ENCODE measurements around the gene MAP2K4.

Gene MAP2K4

GRCh38 chr17:12089809-12090384 is 69.2 kb downstream of the MAP2K4 start:
- DNase-seq (ENCODE audit: low read depth), result no peak

- DNase-seq (ENCODE audit: low read depth), result no peak
Measured at GRCh38 chr17:12094336-12094735, 73.7 kb downstream of the MAP2K4 start.

GRCh38 chr17:12095522-12095921 is 74.8 kb downstream of the MAP2K4 start:
- DNase-seq (ENCODE audit: low read depth), result no peak

GRCh38 chr17:12097326-12097725 is 76.6 kb downstream of the MAP2K4 start:
- DNase-seq (ENCODE audit: low read depth), result no peak

GRCh38 chr17:12098568-12098967 is 77.9 kb downstream of the MAP2K4 start:
- no peak for DNase-seq (ENCODE audit: low read depth)

- DNase-seq (ENCODE audit: low read depth), result no peak
Measured at GRCh38 chr17:12099412-12099811, 78.7 kb downstream of the MAP2K4 start.

GRCh38 chr17:12104831-12105230 is 84.2 kb downstream of the MAP2K4 start:
- DNase-seq (ENCODE audit: low read depth), result no peak

- DNase-seq (ENCODE audit: low read depth), result no peak
Measured at GRCh38 chr17:12107905-12108304, 87.2 kb downstream of the MAP2K4 start.

- no peak for DNase-seq (ENCODE audit: low read depth)
Measured at GRCh38 chr17:12110906-12111305, 90.2 kb downstream of the MAP2K4 start.

GRCh38 chr17:12113156-12113555 is 92.5 kb downstream of the MAP2K4 start:
- no peak for DNase-seq (ENCODE audit: low read depth)

GRCh38 chr17:12114686-12115418 is 94.2 kb downstream of the MAP2K4 start:
- no peak for DNase-seq (ENCODE audit: low read depth)

- no peak for DNase-seq (ENCODE audit: low read depth)
Measured at GRCh38 chr17:12116143-12116542, 95.5 kb downstream of the MAP2K4 start.

- DNase-seq (ENCODE audit: low read depth), result no peak
Measured at GRCh38 chr17:12118617-12119016, 97.9 kb downstream of the MAP2K4 start.

- no peak for DNase-seq (ENCODE audit: low read depth)
Measured at GRCh38 chr17:12122075-12122474, 101.4 kb downstream of the MAP2K4 start.

- no peak for DNase-seq (ENCODE audit: low read depth)
Measured at GRCh38 chr17:12127177-12127576, 106.5 kb downstream of the MAP2K4 start.

- no peak for DNase-seq (ENCODE audit: low read depth)
Measured at GRCh38 chr17:12127667-12128066, 107.0 kb downstream of the MAP2K4 start.

GRCh38 chr17:12128946-12129345 is 108.3 kb downstream of the MAP2K4 start:
- DNase-seq (ENCODE audit: low read depth), result no peak

GRCh38 chr17:12133183-12133582 is 112.5 kb downstream of the MAP2K4 start:
- no peak for DNase-seq (ENCODE audit: low read depth)

- no peak for DNase-seq (ENCODE audit: low read depth)
Measured at GRCh38 chr17:12134101-12134500, 113.4 kb downstream of the MAP2K4 start.

- DNase-seq (ENCODE audit: low read depth), result no peak
Measured at GRCh38 chr17:12134587-12134986, 113.9 kb downstream of the MAP2K4 start.

GRCh38 chr17:12136243-12136642 is 115.6 kb downstream of the MAP2K4 start:
- no peak for DNase-seq (ENCODE audit: low read depth)

GRCh38 chr17:12136646-12137045 is 116.0 kb downstream of the MAP2K4 start:
- no peak for DNase-seq (ENCODE audit: low read depth)

- no peak for DNase-seq (ENCODE audit: low read depth)
Measured at GRCh38 chr17:12137859-12138258, 117.2 kb downstream of the MAP2K4 start.

GRCh38 chr17:12140685-12141084 is 120.0 kb downstream of the MAP2K4 start:
- DNase-seq (ENCODE audit: low read depth), result no peak

Data from activated T-helper 9 cell treated with anti-CD3 and anti-CD28 coated beads, Interleukin-2, amount 50 U/mL, for 16 hours (primary cell).